Measurements from ENCODE around the gene MARCHF11. TPM values are rescaled to one million over a fixed set of nuclear protein-coding genes. Genes with fewer than 3 reads are reported as not detected.

Gene MARCHF11
- total and polyA plus RNA-seq, 2 of the 4 experiments (the other 2 are of a cell fraction), result not detected

- Histone ChIP-seq H3K14ac (replicated peaks; ENCODE audit: low read depth, low read length) (no peak overlapping the region), H2BK5ac (ENCODE audit: low read depth, low read length, poor library complexity, severe bottlenecking) (no peak overlapping the region), H3K56ac (ENCODE audit: extremely low read depth, insufficient read depth, low read length) (no peak overlapping the region), H3K36me3 (ENCODE audit: control insufficient read depth, insufficient read depth, low read length) (no peaks in the 10 kb centered on the region), H2AK5ac (ENCODE audit: low read depth, low read length) (no peak overlapping the region), H3K27me3 (ENCODE audit: control insufficient read depth, insufficient read depth, low read length) (no peaks in the 10 kb centered on the region; the same call in 1 of the 2 replicates), H4K5ac (ENCODE audit: low read depth, low read length) (no peak overlapping the region), H4K20me1 (ENCODE audit: insufficient read depth, low read length) (no peaks in the 10 kb centered on the region), H2BK20ac (ENCODE audit: low read depth, low read length) (no peak overlapping the region), H2AK9ac (replicated peaks; ENCODE audit: low read depth, low read length, poor library complexity) (no peak overlapping the region), H3K4ac (ENCODE audit: low read depth, low read length) (no peak overlapping the region), H2BK15ac (ENCODE audit: low read depth, low read length) (no peak overlapping the region), H3K4me3 (ENCODE audit: insufficient read depth, low read depth, low read length) (no peak overlapping the region), H3K4me1 (ENCODE audit: control insufficient read depth, insufficient read depth, low read length) (no peaks in the 10 kb centered on the region), H2BK120ac (ENCODE audit: low read depth, low read length) (no peak overlapping the region), H3K27ac (ENCODE audit: insufficient read depth, low read length) (no peak overlapping the region), H4K91ac (ENCODE audit: insufficient read depth, low read depth, low read length) (no peak overlapping the region), H2AFZ (replicated peaks; ENCODE audit: low read length, poor library complexity) (no peak overlapping the region), H3K79me1 (ENCODE audit: low read depth in 1 of 2, low read length in 2 of 2) (no peaks in the 10 kb centered on the region), H3K9me3 (ENCODE audit: control insufficient read depth, insufficient read depth, low read length) (no peaks in the 10 kb centered on the region), H3K9me1 (ENCODE audit: insufficient read depth, low read length) (no peaks in the 10 kb centered on the region), H3K9ac (ENCODE audit: low read depth, low read length) (no peak overlapping the region), H3K4me2 (ENCODE audit: low read depth, low read length) (no peak overlapping the region), H4K8ac (ENCODE audit: low read depth in 2 of 2, low read length in 2 of 2) (no peak overlapping the region), H3K18ac (ENCODE audit: low read depth, low read length) (no peak overlapping the region), H3K23ac (ENCODE audit: low read depth, low read length) (no peak overlapping the region)
- ATAC-seq (ENCODE audit: low read depth) (no peak), DNase-seq (no peak)
- no TSS peak for BruUV-seq (replicated peaks)
- no CpG with 5 or more reads among the region's 2 CpGs for WGBS, 2 experiments (ENCODE audit: extremely low coverage in 2 of 2, insufficient read length in 1 of 2)
- dilution Hi-C loops (cut with HindIII; ENCODE audit: low sequenced_read_pairs, unreplicated experiment) (no loop called here), in situ Hi-C loops (cut with MboI; ENCODE audit: low sequenced_read_pairs) (no loop called here), intact Hi-C loops (cut with micrococcal nuclease) (no loop called here)
- ChIA-PET POLR2A (ENCODE audit: unreplicated experiment) (interaction anchor here (0.6 kb wide), 1 partner anchor 676 kb away, joined by 3 read pairs; no protein-coding TSS in a partner anchor), CTCF (no interaction called here)
- TF ChIP-seq NFE2L2 (IDR thresholded peaks at IDR 0.05; ENCODE audit: low read depth, low read length), result no peak
- TF ChIP-seq USF2 (IDR thresholded peaks at IDR 0.05; ENCODE audit: low read depth, low read length), result no peak
- no peak for TF ChIP-seq ELK1 (IDR thresholded peaks at IDR 0.05; ENCODE audit: borderline replicate concordance, low read depth, low read length)
- TF ChIP-seq RCOR1 (IDR thresholded peaks at IDR 0.05; ENCODE audit: insufficient replicate concordance, low read length), result no peak
- TF ChIP-seq MXI1 (IDR thresholded peaks at IDR 0.05; ENCODE audit: borderline replicate concordance, low read depth, low read length), result no peak
- no peak for TF ChIP-seq CHD1 (IDR thresholded peaks at IDR 0.05; ENCODE audit: low read depth, low read length)
- TF ChIP-seq, protein P1, sequence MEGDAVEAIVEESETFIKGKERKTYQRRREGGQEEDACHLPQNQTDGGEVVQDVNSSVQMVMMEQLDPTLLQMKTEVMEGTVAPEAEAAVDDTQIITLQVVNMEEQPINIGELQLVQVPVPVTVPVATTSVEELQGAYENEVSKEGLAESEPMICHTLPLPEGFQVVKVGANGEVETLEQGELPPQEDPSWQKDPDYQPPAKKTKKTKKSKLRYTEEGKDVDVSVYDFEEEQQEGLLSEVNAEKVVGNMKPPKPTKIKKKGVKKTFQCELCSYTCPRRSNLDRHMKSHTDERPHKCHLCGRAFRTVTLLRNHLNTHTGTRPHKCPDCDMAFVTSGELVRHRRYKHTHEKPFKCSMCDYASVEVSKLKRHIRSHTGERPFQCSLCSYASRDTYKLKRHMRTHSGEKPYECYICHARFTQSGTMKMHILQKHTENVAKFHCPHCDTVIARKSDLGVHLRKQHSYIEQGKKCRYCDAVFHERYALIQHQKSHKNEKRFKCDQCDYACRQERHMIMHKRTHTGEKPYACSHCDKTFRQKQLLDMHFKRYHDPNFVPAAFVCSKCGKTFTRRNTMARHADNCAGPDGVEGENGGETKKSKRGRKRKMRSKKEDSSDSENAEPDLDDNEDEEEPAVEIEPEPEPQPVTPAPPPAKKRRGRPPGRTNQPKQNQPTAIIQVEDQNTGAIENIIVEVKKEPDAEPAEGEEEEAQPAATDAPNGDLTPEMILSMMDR (conservative IDR thresholded peaks at IDR 0.05; ENCODE audit: low read depth, low read length), result no peak
- no peak for TF ChIP-seq CEBPB (IDR thresholded peaks at IDR 0.05; ENCODE audit: low read depth, low read length)
- no peak for TF ChIP-seq RFX5 (IDR thresholded peaks at IDR 0.05; ENCODE audit: low read depth, low read length)
- no peak for TF ChIP-seq RAD21 (IDR thresholded peaks at IDR 0.05; ENCODE audit: low read length)
- no peak for TF ChIP-seq MAZ (IDR thresholded peaks at IDR 0.05; ENCODE audit: borderline replicate concordance, low read depth, low read length)
- no peak for TF ChIP-seq BHLHE40 (IDR thresholded peaks at IDR 0.05; ENCODE audit: low read depth, low read length)
- TF ChIP-seq MAFK (IDR thresholded peaks at IDR 0.05; ENCODE audit: low read depth, low read length), result no peak
These were observed 113.3 kb downstream of the MARCHF11 start for GRCh38 chr5:16066320-16066719.
